HG03565 (cell line): ENCODE data around the gene LMTK3.
"Not testable (repeated sequence)": the region's sequence is repeated elsewhere in the genome, so short reads cannot be mapped to it uniquely, and the experiment has no call there.

ENCODE experiments used
- ATAC-seq: cut with Tn5 transposase; IDR thresholded peaks from one replicate; pipeline ENCODE4 v1.9.1; 2021; ENCODE audit warnings: mild to moderate bottlenecking, moderate library complexity; ENCODE audit not compliant: unreplicated experiment

The LMTK3 gene

DNA sequence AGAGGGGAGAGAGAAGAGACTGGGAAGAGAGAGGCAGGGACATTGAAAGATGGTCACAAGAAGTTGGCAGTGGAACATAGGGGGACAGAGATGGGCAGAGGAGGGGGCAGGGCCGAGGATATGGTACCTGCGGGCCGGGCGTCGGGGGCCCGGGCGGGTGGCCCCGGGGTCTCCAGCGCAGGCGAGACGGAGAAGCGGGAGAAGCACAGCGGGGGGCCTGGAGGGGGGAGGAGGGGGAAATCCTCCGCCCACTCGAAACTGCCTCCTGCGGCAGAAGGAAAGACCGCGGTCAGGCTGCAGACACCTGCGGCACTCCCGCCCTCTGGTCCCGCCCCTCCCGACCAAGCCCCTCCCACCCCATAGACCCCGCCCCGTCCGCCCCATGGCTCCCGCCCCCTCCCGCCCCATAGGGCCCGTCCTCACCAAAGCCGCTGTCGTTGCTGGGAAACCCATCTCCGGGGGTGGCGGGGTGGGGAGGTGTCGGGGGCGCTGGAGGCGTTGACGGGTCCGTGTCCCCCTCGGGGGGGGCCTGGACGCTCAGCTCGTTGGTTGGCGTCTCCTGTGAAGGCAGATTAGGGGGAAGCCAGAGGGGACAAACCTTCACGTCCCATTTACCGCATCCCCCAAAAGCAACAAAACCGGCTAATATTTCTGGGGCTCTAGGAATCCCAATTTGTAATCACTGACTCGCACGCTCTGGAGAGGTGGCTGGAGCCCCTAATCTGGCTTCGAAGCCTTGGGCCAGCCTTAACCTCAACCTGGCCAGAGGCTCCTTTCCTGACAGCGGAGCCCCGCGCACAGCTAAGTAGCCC, 20.4 kb downstream of the LMTK3 start:
- ATAC-seq, result no peak

DNA sequence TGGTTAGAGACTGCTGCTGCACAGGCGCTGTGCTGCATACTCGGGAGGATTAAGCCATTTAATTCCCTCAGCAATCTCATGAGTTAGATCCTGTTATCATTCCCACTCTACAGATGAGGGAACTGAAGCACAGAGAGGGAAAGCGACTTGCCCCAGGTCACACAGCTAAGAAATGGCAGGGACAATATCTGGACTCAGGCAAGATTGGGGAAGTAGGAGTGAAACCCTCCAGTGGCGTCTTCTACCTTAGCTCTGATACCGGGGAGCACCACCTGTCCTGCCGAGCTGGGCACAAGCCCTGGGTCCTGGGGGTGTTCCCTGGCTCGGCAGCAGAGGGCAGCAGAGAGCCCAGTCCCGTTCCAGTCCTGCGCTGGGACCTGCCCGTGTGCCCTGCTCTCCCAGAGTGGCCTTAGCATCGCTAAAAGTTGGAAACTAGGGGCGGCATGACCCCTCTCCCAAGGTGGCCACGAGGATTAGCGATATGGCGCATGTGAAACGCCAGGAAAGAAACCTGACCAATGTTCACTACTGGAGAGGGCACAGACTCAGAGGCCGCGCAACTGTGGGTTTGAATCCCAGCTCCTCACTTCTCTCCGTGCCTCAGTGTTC, 21.9 kb downstream of the LMTK3 start:
- ATAC-seq, result no peak

DNA sequence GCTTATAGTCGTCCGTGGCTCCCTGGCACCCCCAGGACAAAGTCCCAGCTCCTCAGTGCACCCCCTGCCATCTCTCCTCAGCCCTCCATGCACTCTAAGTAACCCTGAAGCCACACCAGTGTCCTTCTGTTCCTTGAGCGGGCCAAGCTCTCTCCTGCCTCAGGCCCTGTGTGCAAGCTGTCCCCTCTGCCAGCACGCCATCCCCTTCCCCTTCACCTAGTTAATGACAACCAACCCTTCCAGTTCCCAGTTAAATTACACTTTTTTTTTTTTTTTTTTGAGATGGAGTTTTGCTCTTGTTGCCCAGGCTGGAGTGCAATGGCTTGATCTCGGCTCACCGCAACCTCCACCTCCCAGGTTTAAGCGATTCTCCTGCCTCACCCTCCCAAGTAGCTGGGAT, 23.2 kb downstream of the LMTK3 start:
- not testable (repeated sequence) for ATAC-seq

- ATAC-seq, result no peak
These were observed 23.7 kb downstream of the LMTK3 start for GRCh38 chr19:48487948-48488347.

- no peak for ATAC-seq
These were observed 24.1 kb downstream of the LMTK3 start for GRCh38 chr19:48487544-48487943.

DNA sequence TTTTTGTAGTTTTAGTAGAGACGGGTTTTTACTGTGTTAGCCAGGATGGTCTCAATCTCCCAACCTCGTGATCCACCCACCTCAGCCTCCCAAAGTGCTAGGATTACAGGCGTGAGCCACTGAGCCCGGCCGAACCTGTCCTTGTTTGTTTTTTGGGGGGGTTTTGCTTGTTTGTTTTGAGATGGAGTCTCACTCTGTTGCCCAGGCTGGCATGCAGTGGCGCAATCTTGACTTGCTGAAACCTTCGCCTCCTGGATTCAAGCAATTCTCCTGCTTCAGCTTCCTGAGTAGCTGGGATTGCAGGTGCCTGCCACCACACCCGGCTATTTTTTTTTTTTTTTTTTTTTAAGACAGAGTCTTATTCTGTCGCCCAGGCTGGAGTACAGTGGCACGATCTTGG, 24.9 kb downstream of the LMTK3 start:
- ATAC-seq, result not testable (repeated sequence)

- no peak for ATAC-seq
These were observed 26.6 kb downstream of the LMTK3 start for GRCh38 chr19:48484931-48485612.

GRCh38 chr19:48484247-48484893, 27.3 kb downstream of the LMTK3 start:
- no peak for ATAC-seq

- ATAC-seq, result no peak
These were observed 28.3 kb downstream of the LMTK3 start for GRCh38 chr19:48483301-48483700.

- ATAC-seq, result no peak
These were observed 29.6 kb downstream of the LMTK3 start for GRCh38 chr19:48481846-48482639.

DNA sequence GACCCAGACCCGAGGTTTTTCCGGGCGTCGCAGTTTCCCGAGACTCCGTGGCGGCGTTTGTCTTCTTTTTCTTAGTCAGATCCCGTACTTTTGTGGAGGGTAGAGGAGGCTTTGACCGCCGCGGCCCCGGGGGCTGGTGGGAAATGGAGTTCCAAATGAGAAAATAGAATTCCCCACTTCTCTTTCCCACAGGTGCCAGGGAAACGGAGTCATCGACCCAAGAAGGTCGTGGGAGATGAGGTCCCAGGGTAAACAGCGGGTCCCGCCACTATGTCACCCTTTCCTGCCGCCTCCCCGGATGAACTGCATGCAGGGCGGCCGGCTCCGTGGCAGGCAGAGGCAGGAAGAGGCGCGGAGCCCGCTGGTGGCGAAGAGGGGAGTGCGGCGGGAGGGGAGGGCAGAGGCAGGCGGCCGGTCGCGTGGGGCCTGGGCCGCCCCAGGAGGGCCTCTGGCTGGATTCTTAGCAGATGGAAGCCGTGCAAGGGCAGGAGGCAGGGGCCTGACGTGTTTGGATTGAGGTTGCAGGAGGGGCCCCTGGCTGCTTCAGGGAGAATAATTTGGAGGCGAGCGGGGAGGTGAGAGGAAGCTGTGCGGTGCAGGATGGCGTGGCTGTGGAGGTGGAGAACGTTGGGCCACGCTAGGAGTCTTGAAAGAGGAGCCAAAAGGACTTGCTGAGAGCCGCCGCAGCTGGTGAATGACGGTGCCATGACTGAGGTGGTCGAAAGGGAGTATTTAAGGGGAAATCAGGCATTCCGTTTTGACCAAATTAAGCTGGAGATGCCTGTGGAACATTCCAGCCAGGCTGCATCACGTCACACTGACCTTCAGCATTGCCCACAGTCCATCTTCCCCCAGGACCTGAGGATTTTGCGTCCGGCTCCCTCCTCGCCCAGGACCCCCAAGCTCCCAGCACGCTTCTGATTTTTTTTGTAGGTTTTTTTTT, 30.8 kb downstream of the LMTK3 start:
- no peak for ATAC-seq

DNA sequence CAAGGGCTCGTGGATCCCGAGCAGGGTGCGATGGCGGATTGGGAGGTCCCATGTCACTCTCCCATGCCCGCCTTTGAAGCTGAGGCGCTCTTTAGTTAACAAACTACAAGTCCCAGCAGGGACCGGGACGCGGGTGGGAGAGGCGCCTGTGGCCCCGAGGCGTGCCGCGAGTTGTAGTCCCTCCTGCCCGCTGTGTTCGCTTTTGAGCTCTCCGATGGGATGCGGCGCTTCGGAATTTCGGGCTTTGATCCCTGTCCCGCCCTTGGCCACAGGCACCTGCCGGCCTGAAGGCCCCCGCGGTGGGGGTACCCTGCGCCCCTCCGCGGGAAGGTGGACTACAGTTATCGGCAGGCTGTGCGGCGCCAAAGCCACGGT, 31.5 kb downstream of the LMTK3 start:
- no peak for ATAC-seq

GRCh38 chr19:48479686-48480085, 31.9 kb downstream of the LMTK3 start:
- ATAC-seq, result no peak

GRCh38 chr19:48478339-48479256, 33.0 kb downstream of the LMTK3 start:
- no peak for ATAC-seq

DNA sequence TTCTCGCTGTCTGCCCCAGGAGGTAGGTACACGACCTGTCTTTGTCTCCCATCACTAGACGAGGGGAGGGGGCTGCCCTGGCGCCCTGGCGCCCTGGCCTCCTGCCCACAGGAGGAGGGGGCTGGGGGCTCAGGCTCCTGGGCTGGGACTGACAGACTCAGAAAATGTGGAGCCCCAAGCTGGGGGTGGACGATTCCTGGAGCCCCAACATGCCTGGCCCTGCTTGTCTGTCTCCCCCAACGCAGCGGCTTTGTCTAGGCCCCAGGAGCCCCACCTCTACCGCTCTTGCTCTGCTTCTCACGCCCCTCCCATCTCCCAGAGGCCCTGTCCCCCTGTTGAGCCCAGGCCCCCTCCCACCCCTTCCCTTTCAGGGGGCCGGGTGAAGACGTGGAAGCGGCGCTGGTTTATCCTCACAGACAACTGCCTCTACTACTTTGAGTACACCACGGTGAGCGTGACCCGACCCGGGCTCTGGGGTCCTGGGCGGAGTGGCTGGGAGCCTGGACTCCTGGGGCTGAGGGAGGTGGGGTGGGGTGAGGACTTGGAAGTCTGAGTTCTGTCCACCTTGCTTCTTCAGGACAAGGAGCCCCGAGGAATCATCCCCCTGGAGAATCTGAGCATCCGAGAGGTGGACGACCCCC, 33.8 kb downstream of the LMTK3 start:
- ATAC-seq, result no peak

- ATAC-seq, result no peak
These were observed 34.5 kb downstream of the LMTK3 start for GRCh38 chr19:48477067-48477685.

- ATAC-seq, result no peak
These were observed 35.5 kb downstream of the LMTK3 start for GRCh38 chr19:48476176-48476575.
